ENCODE measurements around the gene ASXL1.

DNA sequence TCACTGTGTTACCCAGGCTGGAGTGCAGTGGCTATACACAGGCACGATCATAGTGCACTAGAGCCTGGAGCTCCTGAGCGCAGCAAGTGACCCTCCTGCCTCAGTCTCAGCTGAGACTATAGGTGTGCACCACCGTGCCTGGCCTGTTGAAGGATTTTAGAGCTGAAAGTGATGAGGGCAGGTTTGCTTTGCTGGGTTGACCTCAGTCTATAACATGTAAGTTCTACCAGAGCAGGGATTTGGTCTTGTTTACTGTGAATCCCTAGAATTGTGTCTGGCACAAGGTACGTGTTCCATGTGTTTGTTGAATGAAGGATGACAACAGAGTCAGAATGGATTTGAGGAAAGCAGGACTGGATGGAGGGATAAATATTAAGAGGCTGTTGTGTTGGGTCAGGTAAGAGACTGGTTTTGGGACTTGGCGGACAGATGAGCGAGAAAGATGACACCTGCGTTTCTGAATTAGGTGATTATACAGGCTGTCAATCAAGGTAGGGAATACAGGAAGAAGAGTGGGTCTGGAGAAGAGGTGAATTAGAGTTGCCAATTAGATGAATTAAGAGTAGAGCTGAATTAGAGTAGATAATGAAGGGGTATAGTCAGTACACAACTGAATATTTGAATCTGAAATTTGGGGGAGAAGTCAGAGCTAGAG is 6.5 kb downstream of the ASXL1 start:
- TF ChIP-seq, protein P1, sequence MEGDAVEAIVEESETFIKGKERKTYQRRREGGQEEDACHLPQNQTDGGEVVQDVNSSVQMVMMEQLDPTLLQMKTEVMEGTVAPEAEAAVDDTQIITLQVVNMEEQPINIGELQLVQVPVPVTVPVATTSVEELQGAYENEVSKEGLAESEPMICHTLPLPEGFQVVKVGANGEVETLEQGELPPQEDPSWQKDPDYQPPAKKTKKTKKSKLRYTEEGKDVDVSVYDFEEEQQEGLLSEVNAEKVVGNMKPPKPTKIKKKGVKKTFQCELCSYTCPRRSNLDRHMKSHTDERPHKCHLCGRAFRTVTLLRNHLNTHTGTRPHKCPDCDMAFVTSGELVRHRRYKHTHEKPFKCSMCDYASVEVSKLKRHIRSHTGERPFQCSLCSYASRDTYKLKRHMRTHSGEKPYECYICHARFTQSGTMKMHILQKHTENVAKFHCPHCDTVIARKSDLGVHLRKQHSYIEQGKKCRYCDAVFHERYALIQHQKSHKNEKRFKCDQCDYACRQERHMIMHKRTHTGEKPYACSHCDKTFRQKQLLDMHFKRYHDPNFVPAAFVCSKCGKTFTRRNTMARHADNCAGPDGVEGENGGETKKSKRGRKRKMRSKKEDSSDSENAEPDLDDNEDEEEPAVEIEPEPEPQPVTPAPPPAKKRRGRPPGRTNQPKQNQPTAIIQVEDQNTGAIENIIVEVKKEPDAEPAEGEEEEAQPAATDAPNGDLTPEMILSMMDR (IDR thresholded peaks at IDR 0.05), result no peak
- TF ChIP-seq POLR2A (IDR thresholded peaks at IDR 0.05), result no peak
